PC-9 (cell line): ENCODE measurements around the gene CPT1C. TPM values are rescaled to one million over a fixed set of nuclear protein-coding genes. Genes with fewer than 3 reads are reported as not detected.

Experiments
- BruUV-seq: library from RNA; stranded (reverse); fragments of 400-500 nt; replicated peaks from 2 replicates; lab custom pipeline; 2021; lab: Mats Ljungman, UMichigan
- CTCF ChIA-PET: fragments of 300-600 bp; sonication (Branson Sonifier 250); formaldehyde crosslinking; loops from one replicate; lab custom pipeline; 2022; ENCODE audit warnings: antibody characterized with exemption; lab: Charles Lee
- POLR2A ChIA-PET: fragments of 300-600 bp; sonication (Branson Sonifier 250); formaldehyde crosslinking; loops from one replicate; lab custom pipeline; 2022; ENCODE audit warnings: antibody characterized with exemption; ENCODE audit not compliant: unreplicated experiment; lab: Charles Lee
- DNase-seq, 2 experiments: peaks; one replicate each; pipeline versions ENCODE4 v3.0.0 to v3.0.0-alpha.2; 2015 to 2022; ENCODE audit warnings: mixed read lengths in 1 of 2
- H2AFZ ChIP-seq: fragments of 200-600 bp; sonication (generic); 2 replicates; pipeline ENCODE4 v1.8.1; 2017; ENCODE audit warnings: antibody characterized with exemption
- H3F3A ChIP-seq: fragments of 200-600 bp; sonication (generic); 2 replicates; pipeline ENCODE4 v1.8.1; 2017; ENCODE audit warnings: antibody characterized with exemption, mild to moderate bottlenecking, low read depth; ENCODE audit not compliant: insufficient read depth
- H3K27ac ChIP-seq: fragments of 200-600 bp; sonication (generic); 2 replicates; pipeline ENCODE4 v1.6.1; 2016; ENCODE audit warnings: mixed run types
- H3K27me3 ChIP-seq: fragments of 200-600 bp; sonication (generic); 2 replicates; pipeline ENCODE4 v1.6.1; 2016; ENCODE audit warnings: low read depth, mixed run types; ENCODE audit not compliant: insufficient read depth
- H3K36me3 ChIP-seq: fragments of 200-600 bp; sonication (generic); 2 replicates; pipeline ENCODE4 v1.6.1; 2016; ENCODE audit warnings: low read depth, mixed run types
- H3K4me1 ChIP-seq: fragments of 200-600 bp; sonication (generic); replicated peaks from 2 replicates; pipeline ENCODE4 v1.6.1; 2016; ENCODE audit warnings: mixed run types; ENCODE audit not compliant: insufficient read depth
- H3K4me2 ChIP-seq: fragments of 200-600 bp; sonication (generic); 2 replicates; pipeline ENCODE4 v1.6.1; 2017; ENCODE audit warnings: mixed run types
- H3K4me3 ChIP-seq: fragments of 200-600 bp; sonication (generic); 2 replicates; pipeline ENCODE4 v1.6.1; 2016; ENCODE audit warnings: mixed run types
- H3K79me2 ChIP-seq: fragments of 200-600 bp; sonication (generic); 2 replicates; pipeline ENCODE4 v1.6.1; 2017; ENCODE audit warnings: low read depth, mixed run types
- H3K9me2 ChIP-seq: fragments of 200-600 bp; sonication (generic); 2 replicates; pipeline ENCODE4 v1.8.1; 2017; ENCODE audit warnings: mild to moderate bottlenecking; ENCODE audit not compliant: insufficient read depth
- H3K9me3 ChIP-seq: fragments of 200-600 bp; sonication (generic); 2 replicates; pipeline ENCODE4 v1.8.1; 2016; ENCODE audit warnings: low read depth; ENCODE audit not compliant: insufficient read depth
- H4K20me1 ChIP-seq: fragments of 200-600 bp; sonication (generic); 2 replicates; pipeline ENCODE4 v1.8.1; 2017; ENCODE audit not compliant: insufficient read depth
- CTCF ChIP-seq: fragments of 200-600 bp; sonication (generic); conservative IDR thresholded peaks from 2 replicates; pipeline ENCODE4 v1.6.1; 2017; ENCODE audit warnings: mixed run types, antibody characterized with exemption, mild to moderate bottlenecking, moderate library complexity
- EZH2 ChIP-seq: fragments of 200-600 bp; sonication (generic); IDR thresholded peaks from 2 replicates; pipeline ENCODE4 v1.8.0; 2017; ENCODE audit warnings: antibody characterized with exemption, low read depth
- intact Hi-C: fragments of 100-400 bp; cut with micrococcal nuclease; formaldehyde crosslinking; loops from one replicate; pipeline ENCODE4 v1.10.0; 2022; ENCODE audit not compliant: unreplicated experiment
- total RNA-seq: library from RNA; stranded (reverse); gene quantifications from 2 replicates; pipeline ENCODE4 v1.2.3, GENCODE V29; 2021

CPT1C gene
- total RNA-seq, 1 experiment from 2014 or later: 1.7 TPM

GRCh38 chr19:49687150-49687549, 3.8 kb upstream of the CPT1C start:
- Histone ChIP-seq H3K9me2 (no peaks in the 10 kb centered on the region), H3K9me3 (no peaks in the 10 kb centered on the region), H4K20me1 (peaks cover 79% of the 10 kb centered on the region), H3K27ac (no peak overlapping the region), H3K27me3 (no peaks in the 10 kb centered on the region), H2AFZ (no peak overlapping the region), H3K4me2 (no peak overlapping the region), H3K36me3 (peaks cover 30% of the 10 kb centered on the region), H3K79me2 (peaks cover 27% of the 10 kb centered on the region), H3F3A (peaks cover 65% of the 10 kb centered on the region; the same call in 1 of the 2 replicates), H3K4me1 (no peaks in the 10 kb centered on the region), H3K4me3 (no peak overlapping the region)
- ChIA-PET POLR2A (no interaction called here), CTCF (no interaction called here)
- no TSS peak for BruUV-seq
- intact Hi-C loops: no loop called here
- TF ChIP-seq EZH2 (no peak), CTCF (no peak)
- no peak for DNase-seq

- ChIA-PET POLR2A (no interaction called here), CTCF (no interaction called here)
- no TSS peak for BruUV-seq
- H3K9me3 ChIP-seq: no peaks in the 10 kb centered on the region
- TF ChIP-seq EZH2 (no peak), CTCF (no peak)
- no peak overlapping the region for H3K4me3 ChIP-seq
- intact Hi-C loops: no loop called here
- H3K36me3 ChIP-seq: peaks cover 25% of the 10 kb centered on the region
- no peak overlapping the region for H3K27ac ChIP-seq
- no peak for DNase-seq
- H3K27me3 ChIP-seq: no peaks in the 10 kb centered on the region
- H3F3A ChIP-seq: peaks cover 61% of the 10 kb centered on the region; the same call in 1 of the 2 replicates
- no peaks in the 10 kb centered on the region for H3K4me1 ChIP-seq
- H2AFZ ChIP-seq: no peak overlapping the region
- peaks cover 73% of the 10 kb centered on the region for H4K20me1 ChIP-seq
- H3K4me2 ChIP-seq: no peak overlapping the region
- no peaks in the 10 kb centered on the region for H3K9me2 ChIP-seq
- peaks cover 21% of the 10 kb centered on the region for H3K79me2 ChIP-seq
Measured at GRCh38 chr19:49687566-49688316, 3.2 kb upstream of the CPT1C start.

- Histone ChIP-seq H3K36me3 (peaks cover 24% of the 10 kb centered on the region), H2AFZ (no peak overlapping the region), H3K4me3 (no peak overlapping the region), H3F3A (peaks cover 58% of the 10 kb centered on the region; the same call in 1 of the 2 replicates), H3K9me2 (no peaks in the 10 kb centered on the region), H3K27me3 (no peaks in the 10 kb centered on the region), H4K20me1 (peaks cover 64% of the 10 kb centered on the region), H3K79me2 (peaks cover 14% of the 10 kb centered on the region), H3K27ac (no peak overlapping the region), H3K4me2 (no peak overlapping the region), H3K4me1 (no peaks in the 10 kb centered on the region), H3K9me3 (no peaks in the 10 kb centered on the region)
- CTCF ChIA-PET: no interaction called here
- intact Hi-C loops: no loop called here
- no TSS peak for BruUV-seq
- POLR2A ChIA-PET: no interaction called here
- TF ChIP-seq CTCF (no peak), EZH2 (no peak)
- no peak for DNase-seq
Measured at GRCh38 chr19:49688531-49689132, 2.3 kb upstream of the CPT1C start.
